ENCODE measurements around the gene ADRA1B. TPM values are rescaled to one million over a fixed set of nuclear protein-coding genes. Genes with fewer than 3 reads are reported as not detected.
"Not testable (repeated sequence)": the region's sequence is repeated elsewhere in the genome, so short reads cannot be mapped to it uniquely, and the experiment has no call there.

Gene ADRA1B
- total RNA-seq, 2 experiments from 2014 or later, result not detected

GRCh38 chr5:159995907-159996306 lies 79.6 kb downstream of the ADRA1B start:
- peaks cover 45% of the 10 kb centered on the region for H3K27me3 Mint-ChIP-seq
- no peaks in the 10 kb centered on the region for H3K4me1 Mint-ChIP-seq (ENCODE audit: low read depth)
- H3K4me3 ChIP-seq (ENCODE audit: low read length), result no peak overlapping the region
- H3K27me3 ChIP-seq (ENCODE audit: control insufficient read depth in 1 of 2, insufficient read depth in 2 of 2, low read length in 2 of 2), result peaks cover 4 to 5% of the 10 kb centered on the region in 2 experiments
- no peaks in the 10 kb centered on the region for H3K4me1 ChIP-seq (ENCODE audit: insufficient read depth, low read length)
- peaks cover 8 to 18% of the 10 kb centered on the region in 2 experiments for H3K9me3 ChIP-seq (ENCODE audit: control insufficient read depth in 1 of 2, insufficient read depth in 1 of 2, low read length in 2 of 2)
- ChIA-PET CTCF (no interaction called here), POLR2A (no interaction called here)
- H3K9me3 Mint-ChIP-seq, result peaks cover 6% of the 10 kb centered on the region
- no peaks in the 10 kb centered on the region for H3K36me3 ChIP-seq (ENCODE audit: insufficient read depth, low read length)
- no peak overlapping the region for H3K4me3 Mint-ChIP-seq
- DNase-seq (no peak), ATAC-seq (ENCODE audit: poor library complexity) (no peak)
- H3K27ac Mint-ChIP-seq, result no peak overlapping the region
- H3K36me3 Mint-ChIP-seq (ENCODE audit: low read depth), result no peaks in the 10 kb centered on the region
- intact Hi-C loops (cut with DNase I, micrococcal nuclease), result no loop called here
- H3K27ac ChIP-seq (ENCODE audit: low read depth in 1 of 2, low read length in 2 of 2), result no peak overlapping the region
- TF ChIP-seq, protein P1, sequence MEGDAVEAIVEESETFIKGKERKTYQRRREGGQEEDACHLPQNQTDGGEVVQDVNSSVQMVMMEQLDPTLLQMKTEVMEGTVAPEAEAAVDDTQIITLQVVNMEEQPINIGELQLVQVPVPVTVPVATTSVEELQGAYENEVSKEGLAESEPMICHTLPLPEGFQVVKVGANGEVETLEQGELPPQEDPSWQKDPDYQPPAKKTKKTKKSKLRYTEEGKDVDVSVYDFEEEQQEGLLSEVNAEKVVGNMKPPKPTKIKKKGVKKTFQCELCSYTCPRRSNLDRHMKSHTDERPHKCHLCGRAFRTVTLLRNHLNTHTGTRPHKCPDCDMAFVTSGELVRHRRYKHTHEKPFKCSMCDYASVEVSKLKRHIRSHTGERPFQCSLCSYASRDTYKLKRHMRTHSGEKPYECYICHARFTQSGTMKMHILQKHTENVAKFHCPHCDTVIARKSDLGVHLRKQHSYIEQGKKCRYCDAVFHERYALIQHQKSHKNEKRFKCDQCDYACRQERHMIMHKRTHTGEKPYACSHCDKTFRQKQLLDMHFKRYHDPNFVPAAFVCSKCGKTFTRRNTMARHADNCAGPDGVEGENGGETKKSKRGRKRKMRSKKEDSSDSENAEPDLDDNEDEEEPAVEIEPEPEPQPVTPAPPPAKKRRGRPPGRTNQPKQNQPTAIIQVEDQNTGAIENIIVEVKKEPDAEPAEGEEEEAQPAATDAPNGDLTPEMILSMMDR (IDR thresholded peaks at IDR 0.05), result no peak

- Histone ChIP-seq H3K27me3 (ENCODE audit: control insufficient read depth in 1 of 2, insufficient read depth in 2 of 2, low read length in 2 of 2) (peaks cover 0 to 14% of the 10 kb centered on the region in 2 experiments), H3K9me3 (ENCODE audit: control insufficient read depth in 1 of 2, insufficient read depth in 1 of 2, low read length in 2 of 2) (no peaks in the 10 kb centered on the region), H3K4me1 (ENCODE audit: insufficient read depth, low read length) (no peaks in the 10 kb centered on the region), H3K4me3 (ENCODE audit: low read length) (no peak overlapping the region), H3K27ac (ENCODE audit: low read depth in 1 of 2, low read length in 2 of 2) (no peak overlapping the region), H3K36me3 (ENCODE audit: insufficient read depth, low read length) (no peaks in the 10 kb centered on the region)
- Mint-ChIP-seq H3K9me3 (no peaks in the 10 kb centered on the region), H3K4me3 (no peak overlapping the region), H3K27me3 (peaks cover 34% of the 10 kb centered on the region), H3K36me3 (ENCODE audit: low read depth) (no peaks in the 10 kb centered on the region), H3K4me1 (ENCODE audit: low read depth) (no peaks in the 10 kb centered on the region), H3K27ac (no peak overlapping the region)
- no peak for ATAC-seq (ENCODE audit: poor library complexity)
- TF ChIP-seq, protein P1 (IDR thresholded peaks at IDR 0.05), result no peak
- ChIA-PET CTCF (interaction anchor here (1.3 kb wide), 1 partner anchor 20 kb away, joined by 4 read pairs; no protein-coding TSS in a partner anchor), POLR2A (no interaction called here)
- intact Hi-C loops (cut with DNase I, micrococcal nuclease), result no loop called here
- no peak for DNase-seq
Measured at GRCh38 chr5:160001457-160001856, 85.2 kb downstream of the ADRA1B start.

DNA sequence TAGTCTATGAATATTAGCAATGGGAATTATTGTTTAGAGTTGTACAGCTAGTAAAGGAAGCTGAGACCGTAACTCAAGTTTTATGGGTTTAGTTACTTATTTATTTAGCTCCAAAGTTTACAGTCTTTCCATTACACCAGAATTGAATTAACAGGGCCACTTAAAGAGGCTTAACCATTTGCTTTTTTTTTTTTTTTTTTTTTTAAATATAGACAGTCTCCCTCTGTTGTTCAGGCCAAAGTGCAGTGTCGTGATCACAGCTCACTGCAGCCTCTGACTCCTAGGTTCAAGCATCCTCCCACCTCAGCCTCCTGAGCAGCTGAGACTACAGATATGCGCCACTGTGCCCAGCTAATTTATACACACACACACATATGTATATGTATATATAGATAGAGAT lies 91.2 kb downstream of the ADRA1B start:
- CTCF ChIA-PET, result interaction anchor here (0.6 to 4.2 kb wide), 3 partner anchors 14 to 115 kb away, joined by 3 to 29 read pairs (median 4); no protein-coding TSS in a partner anchor
- ATAC-seq (ENCODE audit: poor library complexity) (no peak), DNase-seq (peak in 1 of 14 experiments; percentile 12)
- Mint-ChIP-seq H3K36me3 (ENCODE audit: low read depth) (peaks cover 30% of the 10 kb centered on the region), H3K4me1 (ENCODE audit: low read depth) (peaks cover 30% of the 10 kb centered on the region), H3K27ac (peak overlapping the region; percentile 10), H3K4me3 (no peak overlapping the region), H3K9me3 (no peaks in the 10 kb centered on the region), H3K27me3 (peaks cover 2% of the 10 kb centered on the region)
- TF ChIP-seq, protein P1 (IDR thresholded peaks at IDR 0.05), result no peak
- Histone ChIP-seq H3K4me3 (ENCODE audit: low read length) (no peak overlapping the region), H3K27me3 (ENCODE audit: control insufficient read depth in 1 of 2, insufficient read depth in 2 of 2, low read length in 2 of 2) (no peaks in the 10 kb centered on the region), H3K27ac (ENCODE audit: low read depth in 1 of 2, low read length in 2 of 2) (no peak overlapping the region), H3K4me1 (ENCODE audit: insufficient read depth, low read length) (peaks cover 18% of the 10 kb centered on the region), H3K36me3 (ENCODE audit: insufficient read depth, low read length) (peaks cover 18% of the 10 kb centered on the region), H3K9me3 (ENCODE audit: control insufficient read depth in 1 of 2, insufficient read depth in 1 of 2, low read length in 2 of 2) (no peaks in the 10 kb centered on the region)
- POLR2A ChIA-PET, result interaction anchor here (0.9 kb wide), 1 partner anchor 111 kb away, joined by 4 read pairs; the partner anchor contains the start of gene PWWP2A
- intact Hi-C loops (cut with DNase I, micrococcal nuclease), result loop anchor here (5.0 kb wide), 3 partner anchors 110 to 675 kb away; partner anchors contain the start of genes IL12B (in 1 of the 2), PWWP2A (in 1 of the 2) and SLU7 (in 1 of the 2)

DNA sequence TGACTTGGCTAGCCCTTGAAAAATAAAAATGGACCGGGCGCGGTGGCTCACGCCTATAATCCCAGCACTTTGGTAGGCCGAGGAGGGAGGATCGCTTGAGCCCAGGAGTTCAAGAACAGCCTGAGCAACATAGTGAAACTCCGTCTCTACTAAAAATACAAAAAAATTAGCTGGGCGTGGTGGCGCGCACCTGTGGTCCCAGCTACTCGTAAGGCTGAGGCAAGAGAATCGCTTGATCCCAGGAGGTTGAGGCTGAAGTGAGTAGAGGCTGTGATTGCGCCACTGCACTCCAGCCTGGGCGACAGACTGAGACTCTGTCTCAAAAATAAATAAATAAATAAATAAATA lies 92.2 kb downstream of the ADRA1B start:
- H3K4me3 ChIP-seq (ENCODE audit: low read length), result peak overlapping the region; percentile 70
- not testable (repeated sequence) for H3K27me3 Mint-ChIP-seq; H3K9me3 ChIP-seq (ENCODE audit: control insufficient read depth in 1 of 2, insufficient read depth in 1 of 2, low read length in 2 of 2); ATAC-seq (ENCODE audit: poor library complexity); H3K4me3 Mint-ChIP-seq; H3K27me3 ChIP-seq (ENCODE audit: control insufficient read depth in 1 of 2, insufficient read depth in 2 of 2, low read length in 2 of 2); H3K9me3 Mint-ChIP-seq; DNase-seq
- Mint-ChIP-seq H3K36me3 (ENCODE audit: low read depth) (peaks cover 37% of the 10 kb centered on the region), H3K27ac (peak overlapping the region; percentile 92), H3K4me1 (ENCODE audit: low read depth) (peaks cover 30% of the 10 kb centered on the region)
- H3K27ac ChIP-seq (ENCODE audit: low read depth in 1 of 2, low read length in 2 of 2), result peak overlapping the region in 1 of 2 donors; percentile 20
- CTCF ChIA-PET, result interaction anchor here (0.9 to 4.2 kb wide), 5 partner anchors 13 to 430 kb away, joined by 4 to 29 read pairs (median 5); partner anchors contain the start of gene PWWP2A
- POLR2A ChIA-PET, result interaction anchor here (0.9 to 2.3 kb wide), 5 partner anchors 13 to 410 kb away, joined by 4 to 17 read pairs (median 9); partner anchors contain the start of genes PWWP2A and SLU7
- peaks cover 24% of the 10 kb centered on the region for H3K36me3 ChIP-seq (ENCODE audit: insufficient read depth, low read length)
- intact Hi-C loops (cut with DNase I, micrococcal nuclease), result loop anchor here (2.0 to 5.0 kb wide), 4 partner anchors 109 to 800 kb away; partner anchors contain the start of genes IL12B (in 1 of the 2), PWWP2A (in 1 of the 2), RNF145 (in 1 of the 2) and SLU7 (in 1 of the 2)
- H3K4me1 ChIP-seq (ENCODE audit: insufficient read depth, low read length), result peaks cover 18% of the 10 kb centered on the region
